CD14-positive monocyte (primary cell): ENCODE results near the gene EREG. TPM values are rescaled to one million over a fixed set of nuclear protein-coding genes. Genes with fewer than 3 reads are reported as not detected.

ENCODE experiments used
- DNase-seq, 3 donors: peaks; one replicate each; pipeline ENCODE4 v3.0.0-alpha.2; 2011 to 2022
- H2AFZ ChIP-seq: 2 replicates; pipeline ENCODE4 v1.6.0; 2012; ENCODE audit warnings: mild to moderate bottlenecking, low read depth, low read length, inconsistent platforms; ENCODE audit not compliant: insufficient read depth, poor library complexity, severe bottlenecking
- H3K27ac ChIP-seq, 2 donors: 1 replicate in 1 of 2; 2 replicates in 1 of 2; pipeline ENCODE4 v1.5.1; 2012 to 2013; ENCODE audit warnings: low read length in 2 of 2, control low read depth in 1 of 2, inconsistent platforms in 1 of 2, low read depth in 1 of 2, mild to moderate bottlenecking in 1 of 2
- H3K27me3 ChIP-seq, 2 donors: one replicate each; pipeline versions ENCODE4 v1.6.0 to v1.6.1; 2011 to 2013; ENCODE audit warnings: low read length in 2 of 2; ENCODE audit not compliant: control insufficient read depth in 2 of 2, insufficient read depth in 2 of 2
- H3K36me3 ChIP-seq, 2 donors: replicated peaks in 1 of 2; 1 replicate in 1 of 2; 2 replicates in 1 of 2; pipeline versions ENCODE4 v1.5.1 to v1.6.1; 2012 to 2013; ENCODE audit warnings: low read length in 2 of 2, control low read depth in 1 of 2, inconsistent platforms in 1 of 2, mild to moderate bottlenecking in 1 of 2; ENCODE audit not compliant: insufficient read depth in 2 of 2, control insufficient read depth in 1 of 2
- H3K4me1 ChIP-seq, 2 donors: 1 replicate in 1 of 2; 2 replicates in 1 of 2; pipeline versions ENCODE4 v1.5.1 to v1.6.1; 2012 to 2013; ENCODE audit warnings: low read length in 2 of 2, control low read depth in 1 of 2, inconsistent platforms in 1 of 2, mild to moderate bottlenecking in 1 of 2, moderate library complexity in 1 of 2; ENCODE audit not compliant: insufficient read depth in 2 of 2, control insufficient read depth in 1 of 2
- H3K4me2 ChIP-seq: replicated peaks from 2 replicates; pipeline ENCODE3; 2012; ENCODE audit warnings: low read length, moderate library complexity, mild to moderate bottlenecking; ENCODE audit not compliant: poor library complexity, severe bottlenecking; ENCODE audit errors: extremely low read depth
- H3K4me3 ChIP-seq, 3 experiments: fragments of 200-600 bp in 1 of 3; sonication (generic) in 1 of 3; replicated peaks in 1 of 3; 1 replicate in 2 of 3; 2 replicates in 1 of 3; pipeline ENCODE4 v1.5.1; 2011 to 2013; ENCODE audit warnings: low read length in 3 of 3, mild to moderate bottlenecking in 3 of 3, control low read depth in 2 of 3, low read depth in 2 of 3, inconsistent platforms in 1 of 3, moderate library complexity in 1 of 3
- H3K79me2 ChIP-seq: 2 replicates; pipeline ENCODE4 v1.6.0; 2012; ENCODE audit warnings: mild to moderate bottlenecking, control low read depth, inconsistent platforms, low read length, moderate library complexity; ENCODE audit not compliant: insufficient read depth
- H3K9ac ChIP-seq: 2 replicates; pipeline ENCODE4 v1.6.0; 2017; ENCODE audit warnings: low read length, mild to moderate bottlenecking; ENCODE audit not compliant: insufficient read depth, poor library complexity, severe bottlenecking
- H3K9me3 ChIP-seq, 2 donors: replicated peaks in 1 of 2; 1 replicate in 1 of 2; 2 replicates in 1 of 2; pipeline versions ENCODE4 v1.5.1 to v1.6.1; 2012 to 2013; ENCODE audit warnings: low read length in 2 of 2, control low read depth in 1 of 2; ENCODE audit not compliant: control insufficient read depth in 1 of 2, insufficient read depth in 1 of 2
- H4K20me1 ChIP-seq: 2 replicates; pipeline ENCODE4 v1.6.0; 2012; ENCODE audit warnings: mild to moderate bottlenecking, low read length, control low read depth, moderate library complexity; ENCODE audit not compliant: insufficient read depth
- H3K27ac Mint-ChIP-seq, 7 donors: one replicate each; pipeline ENCODE4 v1.8.0; 2020; ENCODE audit warnings: mild to moderate bottlenecking in 7 of 7, mixed read lengths in 7 of 7, moderate library complexity in 6 of 7, inconsistent platforms in 2 of 7
- H3K27me3 Mint-ChIP-seq, 3 donors: one replicate each; pipeline ENCODE4 v1.8.0; 2021 to 2022; ENCODE audit warnings: low read depth in 3 of 3, mild to moderate bottlenecking in 3 of 3, mixed read lengths in 3 of 3, moderate library complexity in 3 of 3, inconsistent platforms in 1 of 3
- H3K36me3 Mint-ChIP-seq, 2 donors: one replicate each; pipeline ENCODE4 v1.8.0; 2020; ENCODE audit warnings: mixed read lengths in 2 of 2, inconsistent platforms in 1 of 2, mild to moderate bottlenecking in 1 of 2
- H3K4me1 Mint-ChIP-seq: one replicate; pipeline ENCODE4 v1.8.0; 2020; ENCODE audit warnings: mild to moderate bottlenecking, mixed read lengths
- H3K4me3 Mint-ChIP-seq, 2 donors: one replicate each; pipeline ENCODE4 v1.8.0; 2020; ENCODE audit warnings: mild to moderate bottlenecking in 2 of 2, mixed read lengths in 2 of 2, moderate library complexity in 1 of 2
- H3K9me3 Mint-ChIP-seq, 7 donors: one replicate each; pipeline ENCODE4 v1.8.0; 2020 to 2022; ENCODE audit warnings: mixed read lengths in 7 of 7, mild to moderate bottlenecking in 6 of 7, moderate library complexity in 6 of 7, inconsistent platforms in 2 of 7
- WGBS: methylation state at CpG from one replicate; pipeline ENCODE4 v1.1.5; 2013; ENCODE audit warnings: missing lambda C conversion rate; ENCODE audit not compliant: insufficient coverage; 5-methylcytosine and 5-hydroxymethylcytosine counted together
- intact Hi-C, 2 donors: fragments of 100-400 bp; cut with micrococcal nuclease; formaldehyde crosslinking; loops; one replicate each; pipeline versions ENCODE4 v1.15.0 to v1.15.1; 2023
- polyA plus RNA-seq, 3 donors: library from polyadenylated mRNA; depleted of rRNA in 1 of 3; unstranded in 2 of 3; stranded (reverse) in 1 of 3; fragments of 300-500 nt in 2 of 3; fragments of >200 nt in 1 of 3; fragmentation: Illumina TruSeq in 2 of 3; gene quantifications; 1 replicate in 2 of 3; 2 replicates in 1 of 3; pipeline ENCODE4 v1.2.3, GENCODE V29; 2012 to 2021
- TF ChIP-seq, protein P1 (sequence below): fragments of 200-600 bp; IDR thresholded peaks from one replicate; pipeline ENCODE4 v1.8.0; 2022; ENCODE audit warnings: antibody characterized with exemption, mild to moderate bottlenecking

The EREG gene
- polyA plus RNA-seq, 3 donors, result 2.7 to 17.2 (median 8.2) TPM

GRCh38 chr4:74331944-74332343 is 33.0 kb upstream of the EREG start:
- Mint-ChIP-seq H3K27ac (no peak overlapping the region), H3K27me3 (peaks cover 0 to 1% (median 0%) of the 10 kb centered on the region in 3 donors)
- TF ChIP-seq, protein P1, sequence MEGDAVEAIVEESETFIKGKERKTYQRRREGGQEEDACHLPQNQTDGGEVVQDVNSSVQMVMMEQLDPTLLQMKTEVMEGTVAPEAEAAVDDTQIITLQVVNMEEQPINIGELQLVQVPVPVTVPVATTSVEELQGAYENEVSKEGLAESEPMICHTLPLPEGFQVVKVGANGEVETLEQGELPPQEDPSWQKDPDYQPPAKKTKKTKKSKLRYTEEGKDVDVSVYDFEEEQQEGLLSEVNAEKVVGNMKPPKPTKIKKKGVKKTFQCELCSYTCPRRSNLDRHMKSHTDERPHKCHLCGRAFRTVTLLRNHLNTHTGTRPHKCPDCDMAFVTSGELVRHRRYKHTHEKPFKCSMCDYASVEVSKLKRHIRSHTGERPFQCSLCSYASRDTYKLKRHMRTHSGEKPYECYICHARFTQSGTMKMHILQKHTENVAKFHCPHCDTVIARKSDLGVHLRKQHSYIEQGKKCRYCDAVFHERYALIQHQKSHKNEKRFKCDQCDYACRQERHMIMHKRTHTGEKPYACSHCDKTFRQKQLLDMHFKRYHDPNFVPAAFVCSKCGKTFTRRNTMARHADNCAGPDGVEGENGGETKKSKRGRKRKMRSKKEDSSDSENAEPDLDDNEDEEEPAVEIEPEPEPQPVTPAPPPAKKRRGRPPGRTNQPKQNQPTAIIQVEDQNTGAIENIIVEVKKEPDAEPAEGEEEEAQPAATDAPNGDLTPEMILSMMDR, result no peak

GRCh38 chr4:74334636-74335035 is 30.3 kb upstream of the EREG start:
- no peak overlapping the region for H2AFZ ChIP-seq
- H3K9me3 ChIP-seq, result peaks cover 5 to 6% of the 10 kb centered on the region in 2 donors
- TF ChIP-seq, protein P1, result no peak
- H3K4me1 ChIP-seq, result peaks cover 27 to 52% of the 10 kb centered on the region in 2 donors
- DNase-seq, result no peak
- no peak overlapping the region for H3K9ac ChIP-seq
- H3K27ac ChIP-seq, result no peak overlapping the region
- H4K20me1 ChIP-seq, result no peaks in the 10 kb centered on the region
- H3K4me1 Mint-ChIP-seq, result peaks cover 51% of the 10 kb centered on the region
- H3K36me3 ChIP-seq, result no peaks in the 10 kb centered on the region
- H3K9me3 Mint-ChIP-seq, result peaks cover 0 to 10% (median 7%) of the 10 kb centered on the region in 7 donors
- no peak overlapping the region for H3K4me3 Mint-ChIP-seq
- H3K27me3 ChIP-seq, result no peaks in the 10 kb centered on the region
- WGBS, result 96% methylated on average over 7 of the region's 7 CpGs
- H3K4me2 ChIP-seq, result no peak overlapping the region
- peaks cover 0 to 2% of the 10 kb centered on the region in 2 donors for H3K36me3 Mint-ChIP-seq
- peaks cover 0 to 1% (median 0%) of the 10 kb centered on the region in 3 donors for H3K27me3 Mint-ChIP-seq
- peak overlapping the region in 3 of 7 donors; percentile 21 to 80 (median 79) for H3K27ac Mint-ChIP-seq
- H3K79me2 ChIP-seq, result no peaks in the 10 kb centered on the region
- no peak overlapping the region for H3K4me3 ChIP-seq
- intact Hi-C loops, result no loop called here

More at GRCh38 chr4:74331944-74332343, 33.0 kb upstream of the EREG start:
- peaks cover 0 to 11% (median 7%) of the 10 kb centered on the region in 7 donors for H3K9me3 Mint-ChIP-seq
- no peak overlapping the region for H3K27ac ChIP-seq
- H3K79me2 ChIP-seq, result no peaks in the 10 kb centered on the region
- no peaks in the 10 kb centered on the region for H3K27me3 ChIP-seq
- no peak overlapping the region for H2AFZ ChIP-seq
- H3K4me1 ChIP-seq, result peaks cover 27 to 40% of the 10 kb centered on the region in 2 donors
- no peak for DNase-seq
- intact Hi-C loops, result no loop called here
- H3K4me2 ChIP-seq, result no peak overlapping the region
- no peak overlapping the region for H3K9ac ChIP-seq
- H3K36me3 ChIP-seq, result no peaks in the 10 kb centered on the region
- H3K4me1 Mint-ChIP-seq, result peaks cover 58% of the 10 kb centered on the region
- no peaks in the 10 kb centered on the region for H4K20me1 ChIP-seq
- H3K36me3 Mint-ChIP-seq, result peaks cover 0 to 2% of the 10 kb centered on the region in 2 donors
- no peak overlapping the region for H3K4me3 Mint-ChIP-seq
- H3K4me3 ChIP-seq, result no peak overlapping the region
- H3K9me3 ChIP-seq, result peaks cover 5 to 6% of the 10 kb centered on the region in 2 donors
